Ovary (tissue), 9 donors: ENCODE results near the gene MYRIP. TPM values are rescaled to one million over a fixed set of nuclear protein-coding genes. Genes with fewer than 3 reads are reported as not detected.

ENCODE experiments used
- DNase-seq, 5 donors: peaks; one replicate each; pipeline ENCODE4 v3.0.0-alpha.2; 2019 to 2020
- H3K27ac ChIP-seq, 2 donors: fragments of 200-600 bp; one replicate each; pipeline versions ENCODE4 v1.5.1 to v1.8.0; 2019 to 2022
- H3K27me3 ChIP-seq: fragments of 200-600 bp; one replicate; pipeline ENCODE4 v1.8.0; 2022
- H3K36me3 ChIP-seq: fragments of 200-600 bp; sonication (generic); one replicate; pipeline ENCODE4 v1.5.1; 2019
- H3K4me1 ChIP-seq: one replicate; pipeline ENCODE4 v1.8.1; 2013; ENCODE audit warnings: mild to moderate bottlenecking, moderate library complexity; ENCODE audit not compliant: insufficient read depth
- H3K4me3 ChIP-seq: fragments of 200-600 bp; sonication (generic); one replicate; pipeline ENCODE4 v1.5.1; 2017
- H3K9me3 ChIP-seq, 2 donors: fragments of 200-600 bp in 1 of 2; sonication (generic) in 1 of 2; one replicate each; pipeline versions ENCODE4 v1.5.1 to v1.8.1; 2013 to 2019; ENCODE audit warnings: mild to moderate bottlenecking in 1 of 2, moderate library complexity in 1 of 2
- CTCF ChIP-seq, 3 donors: fragments of 450-650 bp in 2 of 3; fragments of 200-600 bp in 1 of 3; IDR thresholded peaks; one replicate each; pipeline versions ENCODE4 v1.5.1 to v1.8.0; 2016 to 2022; ENCODE audit warnings: antibody characterized with exemption in 3 of 3, mild to moderate bottlenecking in 1 of 3
- EP300 ChIP-seq: sonication (generic); formaldehyde crosslinking; IDR thresholded peaks from one replicate; pipeline ENCODE4 v1.6.1; 2017; ENCODE audit warnings: antibody characterized with exemption
- POLR2A ChIP-seq: fragments of 450-650 bp; IDR thresholded peaks from one replicate; pipeline ENCODE4 v1.6.1; 2017; ENCODE audit warnings: antibody characterized with exemption, mild to moderate bottlenecking, moderate library complexity
- WGBS, 3 donors: extraction: QIAGEN DNeasy Blood & Tissue Kit in 1 of 3; methylation state at CpG; one replicate each; pipeline versions ENCODE4 v1.1.5 to v1.1.7; 2013 to 2017; 5-methylcytosine and 5-hydroxymethylcytosine counted together
- intact Hi-C, 4 donors: fragments of 100-400 bp; cut with DNase I; formaldehyde crosslinking; loops; one replicate each; pipeline versions ENCODE4 v1.11.0 to v1.15.1; 2022 to 2023
- polyA plus RNA-seq, 2 donors: library from polyadenylated mRNA; stranded (reverse); fragments of 200-250 nt in 1 of 2; fragments of 350-450 nt in 1 of 2; fragmentation: Illumina TruSeq in 1 of 2; extraction: RNeasy Lipid Tissue Mini Kit (QIAGEN cat#74804) in 1 of 2; gene quantifications; one replicate each; pipeline ENCODE4 v1.2.3, GENCODE V29; 2013 to 2014
- total RNA-seq, 7 donors: library from RNA; depleted of rRNA in 2 of 7; stranded (reverse); fragments of >200 nt in 2 of 7; fragmentation: NEBNext Ultra II Directional in 3 of 7; extraction: Animal tissue kit (Norgen Biotek cat#: 25700) in 3 of 7; gene quantifications; one replicate each; pipeline versions ENCODE4 v1.1.0 to v1.2.4, GENCODE V29; 2016 to 2023
- donor health status: DM: no; HTN: no; CAD: no; lungs with moderate emphysema.
- donor health status: DM: no; HTN: no; CAD: no.
- donor health status: Bipolar disorder and iron deficiency.
- donor health status: DM: yes; HTN: yes; CAD: no.
- donor health status: DM: no; HTN: no; CAD: no.
- donor health status: DM: yes; HTN: yes; CAD: no.

Gene MYRIP
- total and polyA plus RNA-seq, 9 donors, result 2.8 to 8.4 (median 4.5) TPM

GRCh38 chr3:40229386-40229785, 420.0 kb downstream of the MYRIP start:
- Histone ChIP-seq H3K9me3 (no peaks in the 10 kb centered on the region), H3K36me3 (no peaks in the 10 kb centered on the region), H3K27me3 (no peaks in the 10 kb centered on the region), H3K27ac (no peak overlapping the region), H3K4me3 (no peak overlapping the region), H3K4me1 (no peaks in the 10 kb centered on the region)
- TF ChIP-seq EP300 (no peak), CTCF (IDR thresholded peaks at IDR 0.05) (no peak), POLR2A (no peak)
- DNase-seq, result no peak
- WGBS, 3 donors, result 86 to 87% (median 87%) methylated on average over 6 of the region's 6 CpGs
- intact Hi-C loops, result no loop called here

GRCh38 chr3:40229963-40230362, 420.6 kb downstream of the MYRIP start:
- intact Hi-C loops, result no loop called here
- Histone ChIP-seq H3K4me1 (no peaks in the 10 kb centered on the region), H3K27ac (no peak overlapping the region), H3K36me3 (no peaks in the 10 kb centered on the region), H3K9me3 (no peaks in the 10 kb centered on the region), H3K4me3 (no peak overlapping the region), H3K27me3 (no peaks in the 10 kb centered on the region)
- TF ChIP-seq POLR2A (no peak), EP300 (no peak), CTCF (IDR thresholded peaks at IDR 0.05) (no peak)
- no peak for DNase-seq
- 73 to 92% (median 83%) methylated on average over 1 of the region's 1 CpG for WGBS, 3 donors

- H3K9me3 ChIP-seq, result no peaks in the 10 kb centered on the region
- H3K4me3 ChIP-seq, result no peak overlapping the region
- no peaks in the 10 kb centered on the region for H3K4me1 ChIP-seq
- H3K27me3 ChIP-seq, result no peaks in the 10 kb centered on the region
- intact Hi-C loops, result no loop called here
- no peak for DNase-seq
- no peak for TF ChIP-seq EP300
- TF ChIP-seq POLR2A, result no peak
- no peak for TF ChIP-seq CTCF (IDR thresholded peaks at IDR 0.05)
- H3K36me3 ChIP-seq, result no peaks in the 10 kb centered on the region
- H3K27ac ChIP-seq, result no peak overlapping the region
Measured at GRCh38 chr3:40230382-40230781, 421.0 kb downstream of the MYRIP start.

- H3K4me3 ChIP-seq, result no peak overlapping the region
- intact Hi-C loops, result no loop called here
- no peaks in the 10 kb centered on the region for H3K4me1 ChIP-seq
- H3K27me3 ChIP-seq, result no peaks in the 10 kb centered on the region
- no peaks in the 10 kb centered on the region for H3K9me3 ChIP-seq
- no peaks in the 10 kb centered on the region for H3K36me3 ChIP-seq
- WGBS, 3 donors, result 85 to 91% (median 86%) methylated on average over 2 of the region's 2 CpGs
- TF ChIP-seq EP300 (no peak), POLR2A (no peak), CTCF (IDR thresholded peaks at IDR 0.05) (no peak)
- no peak overlapping the region for H3K27ac ChIP-seq
- DNase-seq, result no peak
Measured at GRCh38 chr3:40232626-40233025, 423.2 kb downstream of the MYRIP start.

DNA sequence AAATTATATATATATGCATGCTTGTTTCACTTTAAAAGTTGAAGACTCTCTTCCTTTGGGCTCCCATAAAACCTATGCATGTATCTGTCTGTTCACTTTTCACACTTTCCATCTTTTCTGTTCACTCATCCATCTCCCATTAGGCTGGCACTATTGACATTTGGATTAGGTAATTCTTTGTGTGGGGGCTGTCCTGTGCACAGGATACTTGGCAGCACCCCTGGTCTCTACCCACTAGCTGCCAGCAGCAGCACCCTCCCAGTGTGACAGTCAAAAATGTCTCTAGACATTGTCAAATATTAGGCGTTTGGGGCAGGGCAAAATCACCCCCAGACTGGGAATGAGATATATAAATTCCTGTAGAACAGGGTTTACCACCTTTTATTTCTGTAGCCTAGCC, 427.8 kb downstream of the MYRIP start:
- H3K4me1 ChIP-seq, result no peaks in the 10 kb centered on the region
- H3K4me3 ChIP-seq, result no peak overlapping the region
- no peaks in the 10 kb centered on the region for H3K9me3 ChIP-seq
- no peaks in the 10 kb centered on the region for H3K27me3 ChIP-seq
- H3K27ac ChIP-seq, result no peak overlapping the region
- DNase-seq, result no peak
- intact Hi-C loops, result no loop called here
- WGBS, 3 donors, result 88 to 92% (median 90%) methylated on average over 1 of the region's 1 CpG
- H3K36me3 ChIP-seq, result no peaks in the 10 kb centered on the region
- no peak for TF ChIP-seq EP300
- no peak for TF ChIP-seq POLR2A
- no peak for TF ChIP-seq CTCF (IDR thresholded peaks at IDR 0.05)
